HG03460 (cell line): ENCODE data around the gene SPATA12.
A peak's percentile ranks its signal among the peaks of the same experiment; 100 is the strongest.

Source experiments
- ATAC-seq: cut with Tn5 transposase; IDR thresholded peaks from one replicate; pipeline ENCODE4 v1.9.1; 2021; ENCODE audit not compliant: unreplicated experiment

The SPATA12 gene

GRCh38 chr3:57048728-57049127 lies 11.7 kb upstream of the SPATA12 start:
- no peak for ATAC-seq

GRCh38 chr3:57052662-57053061 lies 7.8 kb upstream of the SPATA12 start:
- no peak for ATAC-seq

GRCh38 chr3:57053122-57053521 lies 7.3 kb upstream of the SPATA12 start:
- no peak for ATAC-seq

GRCh38 chr3:57057351-57057750 lies 3.1 kb upstream of the SPATA12 start:
- no peak for ATAC-seq

GRCh38 chr3:57059411-57059810 lies 1.1 kb upstream of the SPATA12 start:
- ATAC-seq, result no peak

GRCh38 chr3:57061556-57061955 lies 1.1 kb downstream of the SPATA12 start:
- no peak for ATAC-seq

- no peak for ATAC-seq
These were observed 1.7 kb downstream of the SPATA12 start for GRCh38 chr3:57062101-57062631.

- ATAC-seq, result no peak
These were observed 2.6 kb downstream of the SPATA12 start for GRCh38 chr3:57063032-57063431.

- no peak for ATAC-seq
These were observed 3.5 kb downstream of the SPATA12 start for GRCh38 chr3:57064001-57064400.

GRCh38 chr3:57064572-57064971 lies 4.1 kb downstream of the SPATA12 start:
- no peak for ATAC-seq

GRCh38 chr3:57065588-57065987 lies 5.1 kb downstream of the SPATA12 start:
- no peak for ATAC-seq

- ATAC-seq, result no peak
These were observed 6.0 kb downstream of the SPATA12 start for GRCh38 chr3:57066471-57066870.

- ATAC-seq, result peak; percentile 100
These were observed 8.1 kb downstream of the SPATA12 start for GRCh38 chr3:57068437-57069089.

- no peak for ATAC-seq
These were observed 9.0 kb downstream of the SPATA12 start for GRCh38 chr3:57069503-57069902.

GRCh38 chr3:57073628-57074027 lies 13.2 kb downstream of the SPATA12 start:
- ATAC-seq, result no peak

- no peak for ATAC-seq
These were observed 13.7 kb downstream of the SPATA12 start for GRCh38 chr3:57074135-57074534.

GRCh38 chr3:57076422-57076951 lies 16.0 kb downstream of the SPATA12 start:
- no peak for ATAC-seq

GRCh38 chr3:57077630-57078343 lies 17.3 kb downstream of the SPATA12 start:
- no peak for ATAC-seq

- ATAC-seq, result no peak
These were observed 17.8 kb downstream of the SPATA12 start for GRCh38 chr3:57078344-57078634.

GRCh38 chr3:57078635-57079473 lies 18.4 kb downstream of the SPATA12 start:
- ATAC-seq, result no peak

- ATAC-seq, result no peak
These were observed 19.0 kb downstream of the SPATA12 start for GRCh38 chr3:57079474-57079831.

GRCh38 chr3:57080171-57080570 lies 19.7 kb downstream of the SPATA12 start:
- no peak for ATAC-seq
